KMS-11 (cell line): Measurements from ENCODE around the gene UBR3.
"Not testable (repeated sequence)": the region's sequence is repeated elsewhere in the genome, so short reads cannot be mapped to it uniquely, and the experiment has no call there.

Source experiments
- H2AFZ ChIP-seq: fragments of 200-600 bp; sonication (generic); 2 replicates; pipeline ENCODE4 v1.6.1; 2016; ENCODE audit warnings: antibody characterized with exemption, mixed run types, low read depth
- H3K27ac ChIP-seq: fragments of 200-600 bp; sonication (generic); 2 replicates; pipeline ENCODE4 v1.6.1; 2016; ENCODE audit warnings: mild to moderate bottlenecking, mixed run types
- H3K27me3 ChIP-seq: fragments of 200-600 bp; sonication (generic); 2 replicates; pipeline ENCODE4 v1.6.1; 2017; ENCODE audit warnings: mild to moderate bottlenecking, low read depth, mixed run types, moderate library complexity; ENCODE audit not compliant: insufficient read depth
- H3K36me3 ChIP-seq: fragments of 200-600 bp; sonication (generic); 2 replicates; pipeline ENCODE4 v1.6.1; 2017; ENCODE audit warnings: mild to moderate bottlenecking, mixed run types; ENCODE audit not compliant: insufficient read depth
- H3K4me1 ChIP-seq: fragments of 200-600 bp; sonication (generic); 2 replicates; pipeline ENCODE4 v1.6.1; 2016; ENCODE audit warnings: mild to moderate bottlenecking, low read depth, mixed run types; ENCODE audit not compliant: poor library complexity, severe bottlenecking
- H3K4me2 ChIP-seq: fragments of 200-600 bp; sonication (generic); 2 replicates; pipeline ENCODE4 v1.7.0; 2016; ENCODE audit warnings: mild to moderate bottlenecking, mixed run types
- H3K4me3 ChIP-seq: fragments of 200-600 bp; sonication (generic); IDR thresholded peaks from 2 replicates; pipeline ENCODE4 v1.6.1; 2017; ENCODE audit warnings: low read depth, low read length, mixed read lengths; ENCODE audit not compliant: insufficient read depth
- H3K79me2 ChIP-seq: fragments of 200-600 bp; sonication (generic); 2 replicates; pipeline ENCODE4 v1.6.1; 2016; ENCODE audit warnings: low read depth, mixed run types; ENCODE audit not compliant: insufficient read depth
- H3K9ac ChIP-seq: fragments of 200-600 bp; sonication (generic); 2 replicates; pipeline ENCODE4 v1.6.1; 2016; ENCODE audit warnings: mild to moderate bottlenecking, mixed run types
- H4K20me1 ChIP-seq: fragments of 200-600 bp; sonication (generic); 2 replicates; pipeline ENCODE4 v1.6.1; 2016; ENCODE audit warnings: mild to moderate bottlenecking, mixed run types; ENCODE audit not compliant: insufficient read depth
- CTCF ChIP-seq: fragments of 200-600 bp; sonication (generic); conservative IDR thresholded peaks from 2 replicates; pipeline ENCODE4 v1.6.1; 2017; ENCODE audit warnings: low read depth, mild to moderate bottlenecking, antibody characterized with exemption, low read length, moderate library complexity, mixed read lengths

UBR3 gene

DNA sequence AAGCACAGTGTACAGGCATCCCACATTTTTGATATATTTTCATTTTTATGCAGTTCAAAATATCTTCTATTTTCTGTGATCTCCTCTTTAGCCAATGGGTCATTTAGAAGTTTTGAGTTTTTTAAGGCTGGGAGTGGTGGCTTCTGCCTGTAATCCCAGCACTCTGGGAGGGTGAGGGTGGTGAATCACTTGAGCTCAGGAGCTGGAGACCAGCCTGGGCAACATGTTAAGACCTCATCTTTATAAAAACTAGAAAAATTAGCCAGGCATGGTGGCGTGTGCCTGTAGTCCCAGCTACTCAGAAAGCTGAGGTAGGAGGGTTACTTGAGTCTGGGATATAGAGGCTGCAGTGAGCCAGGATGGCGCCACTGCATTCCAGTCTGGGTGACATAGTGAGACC lies 17.8 kb downstream of the UBR3 start:
- no peak overlapping the region for H3K9ac ChIP-seq
- H3K4me1 ChIP-seq, result peaks cover 16% of the 10 kb centered on the region
- no peaks in the 10 kb centered on the region for H4K20me1 ChIP-seq
- H3K27ac ChIP-seq, result no peak overlapping the region
- H3K4me3 ChIP-seq, result no peak overlapping the region
- no peaks in the 10 kb centered on the region for H3K27me3 ChIP-seq
- H2AFZ ChIP-seq, result no peak overlapping the region
- TF ChIP-seq CTCF, result no peak
- H3K36me3 ChIP-seq, result no peaks in the 10 kb centered on the region
- H3K4me2 ChIP-seq, result no peak overlapping the region
- H3K79me2 ChIP-seq, result peaks cover 31% of the 10 kb centered on the region; the same call in 1 of the 2 replicates

DNA sequence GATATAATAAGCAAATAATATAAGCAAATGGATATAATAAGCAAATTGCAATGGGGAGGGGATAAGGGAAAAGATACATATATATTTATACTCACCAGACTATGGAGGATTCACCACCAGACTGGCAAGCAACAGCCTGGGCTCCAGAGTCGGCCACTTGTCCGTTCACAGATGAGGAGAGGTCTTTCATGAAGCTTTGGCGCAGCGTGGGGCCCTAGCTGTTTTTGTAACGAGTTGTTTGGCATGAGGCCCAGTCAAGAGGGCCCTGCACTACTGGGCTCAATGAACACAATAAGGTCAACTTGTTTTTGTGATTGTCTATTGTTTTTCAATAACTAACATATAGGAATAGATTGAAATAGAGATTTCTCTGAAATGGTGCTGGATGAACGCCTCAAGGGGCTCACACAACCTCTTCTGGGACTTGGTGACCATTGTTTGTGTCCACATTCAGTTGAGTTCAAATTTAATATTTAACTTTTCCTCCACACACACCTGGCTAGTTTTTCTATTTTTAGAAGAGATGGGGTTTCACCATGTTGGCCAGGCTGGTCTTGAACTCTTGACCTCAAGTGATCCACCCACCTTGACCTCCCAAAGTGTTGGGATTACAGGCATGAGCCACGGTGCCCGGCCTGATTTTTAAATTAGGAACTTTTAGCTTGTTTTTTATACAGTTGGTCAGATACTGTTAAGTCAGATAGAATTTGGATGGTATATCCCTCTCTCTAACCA lies 21.9 kb downstream of the UBR3 start:
- H3K4me3 ChIP-seq, H2AFZ ChIP-seq, H4K20me1 ChIP-seq, H3K27ac ChIP-seq, H3K36me3 ChIP-seq, H3K9ac ChIP-seq, H3K27me3 ChIP-seq: not testable (repeated sequence)
- 0 out of 2 replicates have a peak overlapping the region, but pooled peaks have one; percentile 6 for H3K4me2 ChIP-seq
- H3K4me1 ChIP-seq, result peaks cover 16% of the 10 kb centered on the region
- H3K79me2 ChIP-seq, result peaks cover 23% of the 10 kb centered on the region; the same call in 1 of the 2 replicates

DNA sequence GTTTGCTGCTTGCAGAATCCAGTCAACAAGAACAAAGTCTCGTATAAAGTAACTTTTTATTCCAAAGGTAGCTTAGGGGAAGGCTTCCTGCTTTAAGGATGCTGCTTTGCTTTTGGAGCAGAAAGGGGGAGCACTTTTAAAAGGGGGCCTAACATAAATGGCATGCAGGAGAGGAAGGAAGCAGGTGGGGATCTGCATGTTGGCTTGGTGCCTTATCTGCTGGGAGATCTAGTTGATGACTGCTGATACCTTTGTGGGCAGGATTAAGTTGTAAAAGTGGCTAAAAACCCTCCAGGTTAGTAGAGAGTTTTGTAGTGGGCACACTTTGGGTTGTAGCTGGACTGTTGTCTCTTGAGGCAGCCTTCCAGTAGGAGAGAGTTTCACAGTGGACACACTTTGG lies 22.5 kb downstream of the UBR3 start:
- Histone ChIP-seq H2AFZ (no peak overlapping the region), H3K9ac (no peak overlapping the region), H3K4me3 (no peak overlapping the region), H3K36me3 (no peaks in the 10 kb centered on the region), H3K4me1 (peaks cover 16% of the 10 kb centered on the region), H4K20me1 (no peaks in the 10 kb centered on the region), H3K79me2 (peaks cover 23% of the 10 kb centered on the region; the same call in 1 of the 2 replicates), H3K27me3 (no peaks in the 10 kb centered on the region), H3K4me2 (no peak overlapping the region), H3K27ac (no peak overlapping the region)
- TF ChIP-seq CTCF, result no peak

DNA sequence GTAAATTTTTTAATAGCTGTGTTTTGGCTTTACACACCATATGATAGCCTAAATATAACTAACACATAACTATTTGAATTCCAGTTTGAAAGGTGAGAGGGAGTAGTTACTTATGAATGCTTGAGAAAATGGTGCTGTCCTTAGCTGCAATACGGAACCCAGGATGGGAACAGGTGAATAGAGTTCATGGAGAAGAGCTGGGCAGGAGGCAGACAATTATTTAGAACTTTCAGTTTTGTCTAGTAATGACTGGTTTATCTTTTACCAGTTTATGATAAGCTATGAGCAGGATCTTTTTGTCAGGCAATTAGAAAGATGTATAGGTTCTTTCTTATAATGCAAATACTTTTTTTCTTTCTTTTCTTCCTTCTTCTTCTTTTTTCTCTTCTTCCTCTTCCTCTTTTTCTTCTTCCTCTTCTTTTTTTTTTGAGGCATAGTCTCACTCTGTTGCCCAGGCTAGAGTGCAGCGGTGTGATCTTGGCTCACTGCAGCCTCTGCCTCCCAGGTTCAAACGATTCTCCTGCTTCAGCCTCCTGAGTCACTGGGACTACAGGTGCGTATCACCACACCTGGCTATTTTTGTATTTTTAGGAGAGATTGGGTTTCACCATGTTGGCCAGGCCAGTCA lies 25.9 kb downstream of the UBR3 start:
- H3K27ac ChIP-seq, result no peak overlapping the region
- peaks cover 16% of the 10 kb centered on the region for H3K4me1 ChIP-seq
- H3K27me3 ChIP-seq, result no peaks in the 10 kb centered on the region
- H3K79me2 ChIP-seq, result peaks cover 5% of the 10 kb centered on the region; the same call in 1 of the 2 replicates
- no peak overlapping the region for H2AFZ ChIP-seq
- H3K9ac ChIP-seq, result no peak overlapping the region
- no peaks in the 10 kb centered on the region for H3K36me3 ChIP-seq
- H3K4me2 ChIP-seq, result no peak overlapping the region
- H3K4me3 ChIP-seq, result no peak overlapping the region
- H4K20me1 ChIP-seq, result no peaks in the 10 kb centered on the region
- TF ChIP-seq CTCF, result no peak

GRCh38 chr2:169855281-169856258 lies 28.3 kb downstream of the UBR3 start:
- not testable (repeated sequence) for H3K79me2 ChIP-seq, H3K27ac ChIP-seq, H3K4me1 ChIP-seq, H3K4me3 ChIP-seq, H3K4me2 ChIP-seq, H4K20me1 ChIP-seq, H3K36me3 ChIP-seq, H3K9ac ChIP-seq, H2AFZ ChIP-seq, H3K27me3 ChIP-seq
